HepG2 (cell line): ENCODE results near the gene LRP5. TPM values are rescaled to one million over a fixed set of nuclear protein-coding genes. Genes with fewer than 3 reads are reported as not detected.

Experiments
- CBX1 ChIP-seq: IDR thresholded peaks from one replicate; pipeline ENCODE4 v1.6.1; 2016; ENCODE audit warnings: antibody characterized with exemption, low read depth
- CBX5 ChIP-seq: sonication (generic); formaldehyde crosslinking; IDR thresholded peaks from 2 replicates; pipeline ENCODE4 v1.4.0; 2020; ENCODE audit warnings: missing genetic modification reagents, borderline replicate concordance
- FOXP4 ChIP-seq: sonication (generic); formaldehyde crosslinking; IDR thresholded peaks from 2 replicates; pipeline ENCODE4 v1.4.0; 2020; ENCODE audit warnings: missing genetic modification reagents
- FUBP1 ChIP-seq: sonication (generic); formaldehyde crosslinking; IDR thresholded peaks from 2 replicates; pipeline ENCODE4 v1.5.1; 2020; ENCODE audit warnings: missing genetic modification reagents, mild to moderate bottlenecking, borderline replicate concordance
- HNRNPH1 ChIP-seq: fragments of 200-400 bp; formaldehyde crosslinking; optimal IDR thresholded peaks from 2 replicates; pipeline ENCODE3; 2017; ENCODE audit warnings: mild to moderate bottlenecking, low read depth, low read length
- HNRNPL ChIP-seq: fragments of 200-400 bp; formaldehyde crosslinking; IDR thresholded peaks from 2 replicates; pipeline ENCODE4 v1.6.1; 2017; ENCODE audit warnings: mild to moderate bottlenecking, low read depth, low read length
- KDM3A ChIP-seq: IDR thresholded peaks from 2 replicates; pipeline ENCODE4 v1.6.1; 2018; ENCODE audit warnings: low read depth, missing compliant biosample characterization
- MYNN ChIP-seq: sonication (generic); formaldehyde crosslinking; IDR thresholded peaks from 2 replicates; pipeline ENCODE4 v1.4.0; 2020; ENCODE audit warnings: mild to moderate bottlenecking, low read depth, missing genetic modification reagents
- RARG ChIP-seq: sonication (generic); formaldehyde crosslinking; IDR thresholded peaks from 2 replicates; pipeline ENCODE4 v1.4.0; 2020; ENCODE audit warnings: low read depth, mild to moderate bottlenecking, missing genetic modification reagents
- RXRA ChIP-seq: sonication (generic); formaldehyde crosslinking; IDR thresholded peaks from 2 replicates; pipeline ENCODE4 v1.5.1; 2020; ENCODE audit warnings: missing genetic modification reagents
- SOX6 ChIP-seq, 2 experiments: fragments of 450-650 bp in 1 of 2; sonication (generic) in 1 of 2; formaldehyde crosslinking in 1 of 2; IDR thresholded peaks; 2 replicates each; pipeline versions ENCODE4 v1.4.0 to v1.6.1; 2017 to 2020; ENCODE audit warnings: antibody characterized with exemption in 1 of 2, mild to moderate bottlenecking in 1 of 2, missing genetic modification reagents in 1 of 2
- ZBTB14 ChIP-seq: sonication (generic); formaldehyde crosslinking; IDR thresholded peaks from 2 replicates; pipeline ENCODE4 v1.4.0; 2020; ENCODE audit warnings: missing genetic modification reagents
- ZKSCAN1 ChIP-seq: fragments of 150-350 bp; IDR thresholded peaks from 2 replicates; pipeline ENCODE4 v1.6.1; 2014; ENCODE audit warnings: low read length
- ZNF34 ChIP-seq: sonication (generic); formaldehyde crosslinking; IDR thresholded peaks from 2 replicates; pipeline ENCODE4 v1.4.0; 2020; ENCODE audit warnings: mild to moderate bottlenecking, missing genetic modification reagents, borderline replicate concordance
- ZNF44 ChIP-seq: sonication (generic); formaldehyde crosslinking; IDR thresholded peaks from 2 replicates; pipeline ENCODE4 v1.5.1; 2020; ENCODE audit warnings: mild to moderate bottlenecking, missing genetic modification reagents
- ZNF546 ChIP-seq: sonication (generic); formaldehyde crosslinking; conservative IDR thresholded peaks from 2 replicates; pipeline ENCODE4 v1.8.1; 2023; ENCODE audit warnings: mild to moderate bottlenecking, missing genetic modification reagents
- ZNF687 ChIP-seq: sonication (generic); formaldehyde crosslinking; IDR thresholded peaks from 2 replicates; pipeline ENCODE4 v1.5.1; 2020; ENCODE audit warnings: mild to moderate bottlenecking, missing genetic modification reagents, moderate library complexity
- ZSCAN31 ChIP-seq: sonication (generic); formaldehyde crosslinking; IDR thresholded peaks from 2 replicates; pipeline ENCODE4 v1.5.0; 2020; ENCODE audit warnings: low read depth, mild to moderate bottlenecking, missing genetic modification reagents
- polyA plus RNA-seq, 8 experiments: library from polyadenylated mRNA; depleted of rRNA in 3 of 8; stranded (reverse) in 7 of 8; unstranded in 1 of 8; fragments of >200 nt; fragmentation: Illumina TruSeq in 4 of 8; extraction: Trizol in 4 of 8; gene quantifications; 2 replicates each; pipeline versions ENCODE4 v1.2.1 to v1.2.3, GENCODE V29; 2011 to 2016; ENCODE audit warnings: low read depth in 4 of 8, missing spikeins in 1 of 8, mixed read lengths in 1 of 8; ENCODE audit not compliant: insufficient read depth in 1 of 8
- total RNA-seq, 5 experiments: library from RNA; depleted of rRNA; stranded (reverse); fragments of >200 nt; fragmentation: Illumina TruSeq; extraction: Trizol; gene quantifications; 2 replicates each; pipeline ENCODE4 v1.2.3, GENCODE V29; 2016; ENCODE audit warnings: low read depth in 1 of 5
- TF ChIP-seq, protein P1 (sequence below): sonication (generic); formaldehyde crosslinking; IDR thresholded peaks from 2 replicates; pipeline ENCODE4 v1.5.1; 2020; ENCODE audit warnings: mild to moderate bottlenecking, missing genetic modification reagents, moderate library complexity

The LRP5 gene
- total and polyA plus RNA-seq, 2 of the 13 experiments (the other 11 are each of a cell fraction or from before 2014, with no cell fraction given) = 40.4 to 64.0 TPM

DNA sequence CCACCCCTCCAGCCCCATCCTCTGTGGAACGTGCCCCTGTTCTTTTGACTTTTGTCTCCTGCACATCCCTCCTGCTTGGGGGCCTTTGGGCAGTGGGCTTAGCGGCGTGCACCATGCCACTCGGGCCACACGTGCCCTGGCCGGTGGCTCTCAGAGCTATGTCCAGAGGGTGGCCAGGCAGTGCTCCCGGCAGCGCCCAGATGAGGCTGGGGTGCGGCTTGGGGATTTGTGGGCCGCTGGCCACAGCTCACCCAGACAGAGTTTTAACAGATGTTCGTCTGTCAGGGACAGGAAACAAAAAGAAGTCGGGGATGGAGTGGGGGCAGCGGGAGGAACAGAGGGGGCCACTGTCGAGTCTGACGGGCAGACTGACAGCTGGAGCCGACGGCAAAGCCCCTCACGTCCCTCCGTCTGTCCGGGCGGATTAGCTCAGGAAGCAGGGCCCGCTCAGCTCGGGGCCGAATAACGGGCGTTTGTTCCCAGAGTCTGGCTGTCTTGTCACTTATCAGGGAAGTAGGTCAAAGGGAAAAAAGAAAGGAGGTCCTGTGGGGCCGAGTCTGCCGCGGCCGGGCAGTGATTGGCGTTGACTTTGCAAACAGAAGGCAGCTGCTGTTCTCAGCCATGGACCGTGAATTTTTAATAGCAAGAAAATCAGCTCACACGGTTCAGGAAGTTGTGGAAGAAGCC lies 61.6 kb downstream of the LRP5 start (continued):
- TF ChIP-seq CBX5 (no peak), RXRA (CRISPR knock-in tag) (peak; percentile 94), ZNF687 (CRISPR knock-in tag) (peak; percentile 81), ZNF34 (CRISPR knock-in tag) (no peak), ZNF546 (CRISPR knock-in tag) (no peak), HNRNPH1 (no peak), ZSCAN31 (CRISPR knock-in tag) (no peak), FOXP4 (no peak; the same call in 1 of the 2 replicates), MYNN (CRISPR knock-in tag) (no peak), ZNF44 (CRISPR knock-in tag) (no peak), RARG (CRISPR knock-in tag) (no peak), CBX1 (no peak), FUBP1 (CRISPR knock-in tag) (no peak), SOX6 (IDR thresholded peaks at IDR 0.05) (no peak), SOX6 (CRISPR knock-in tag; IDR thresholded peaks at IDR 0.05) (no peak; the same call in 1 of the 2 replicates), KDM3A (CRISPR knock-in tag) (no peak), ZBTB14 (CRISPR knock-in tag) (no peak), ZKSCAN1 (no peak), HNRNPL (peak; percentile 91)
- TF ChIP-seq, protein P1, sequence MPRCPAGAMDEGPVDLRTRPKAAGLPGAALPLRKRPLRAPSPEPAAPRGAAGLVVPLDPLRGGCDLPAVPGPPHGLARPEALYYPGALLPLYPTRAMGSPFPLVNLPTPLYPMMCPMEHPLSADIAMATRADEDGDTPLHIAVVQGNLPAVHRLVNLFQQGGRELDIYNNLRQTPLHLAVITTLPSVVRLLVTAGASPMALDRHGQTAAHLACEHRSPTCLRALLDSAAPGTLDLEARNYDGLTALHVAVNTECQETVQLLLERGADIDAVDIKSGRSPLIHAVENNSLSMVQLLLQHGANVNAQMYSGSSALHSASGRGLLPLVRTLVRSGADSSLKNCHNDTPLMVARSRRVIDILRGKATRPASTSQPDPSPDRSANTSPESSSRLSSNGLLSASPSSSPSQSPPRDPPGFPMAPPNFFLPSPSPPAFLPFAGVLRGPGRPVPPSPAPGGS (CRISPR knock-in tag) = no peak
